Inflammatory macrophage treated with lipopolysaccharide for 1 hour (primary cell): ENCODE results near the gene CCDC88C.

ENCODE experiments used
- DNase-seq, 2 donors: peaks; one replicate each; pipeline ENCODE4 v3.0.0-alpha.2; 2020 to 2022

The CCDC88C gene

DNA sequence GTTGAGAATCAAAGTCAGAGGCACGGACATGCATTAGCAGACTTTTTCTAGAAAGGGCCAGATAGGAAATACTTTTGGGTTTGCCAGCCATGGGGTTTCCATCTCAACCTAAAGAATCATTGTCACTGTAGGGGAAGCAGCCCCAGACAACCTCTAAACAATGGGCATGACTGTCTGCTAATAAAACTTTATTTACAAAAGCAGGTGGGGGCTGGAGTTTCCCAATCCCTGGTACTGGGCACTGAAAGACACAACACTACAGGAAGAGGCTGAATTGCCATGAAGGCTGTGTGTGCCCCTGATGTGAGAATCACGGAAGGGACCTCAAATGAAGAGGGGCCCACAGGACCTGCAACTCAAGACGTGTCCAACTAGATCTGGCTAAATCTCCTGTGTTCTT lies 111.1 kb downstream of the CCDC88C start:
- no peak for DNase-seq

DNA sequence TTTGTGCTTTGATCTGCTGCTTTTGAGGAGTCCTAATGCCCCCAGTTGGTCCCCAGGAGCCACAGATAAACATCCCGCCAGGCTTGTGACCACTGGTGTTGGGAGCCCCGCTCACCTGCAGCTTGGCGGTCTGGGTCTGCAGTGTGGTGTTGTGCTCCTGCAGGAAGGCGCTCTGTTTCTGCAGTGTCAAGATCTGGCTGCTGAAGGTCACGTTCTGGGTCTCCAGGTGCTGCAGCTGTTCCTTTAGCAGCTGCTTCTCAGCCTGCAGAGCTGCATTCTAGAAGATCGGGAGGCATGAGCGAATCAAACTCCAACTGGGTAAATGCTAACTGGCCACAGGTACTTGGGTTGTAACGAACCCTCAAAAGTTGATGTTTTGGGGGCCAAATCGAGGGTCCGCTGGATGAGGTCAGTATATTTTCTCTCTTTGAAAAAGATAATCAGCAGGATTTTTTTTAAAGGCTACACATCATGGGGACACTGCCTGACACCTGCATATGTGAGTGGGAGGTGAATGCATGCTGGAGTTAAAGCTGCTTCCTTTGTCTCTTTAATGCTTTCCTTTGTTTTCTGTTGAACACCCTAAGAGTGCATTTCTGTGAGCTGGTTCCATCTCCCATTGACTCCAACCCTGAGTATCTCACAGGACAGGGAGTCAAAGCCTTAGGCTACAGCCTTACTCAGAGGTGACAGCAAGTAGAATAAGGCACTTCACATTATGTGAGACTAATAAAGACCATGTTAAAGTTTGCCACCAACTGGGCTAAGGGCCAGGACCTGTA lies 111.8 kb downstream of the CCDC88C start:
- no peak for DNase-seq

GRCh38 chr14:91303924-91304229 lies 113.7 kb downstream of the CCDC88C start:
- no peak for DNase-seq

DNA sequence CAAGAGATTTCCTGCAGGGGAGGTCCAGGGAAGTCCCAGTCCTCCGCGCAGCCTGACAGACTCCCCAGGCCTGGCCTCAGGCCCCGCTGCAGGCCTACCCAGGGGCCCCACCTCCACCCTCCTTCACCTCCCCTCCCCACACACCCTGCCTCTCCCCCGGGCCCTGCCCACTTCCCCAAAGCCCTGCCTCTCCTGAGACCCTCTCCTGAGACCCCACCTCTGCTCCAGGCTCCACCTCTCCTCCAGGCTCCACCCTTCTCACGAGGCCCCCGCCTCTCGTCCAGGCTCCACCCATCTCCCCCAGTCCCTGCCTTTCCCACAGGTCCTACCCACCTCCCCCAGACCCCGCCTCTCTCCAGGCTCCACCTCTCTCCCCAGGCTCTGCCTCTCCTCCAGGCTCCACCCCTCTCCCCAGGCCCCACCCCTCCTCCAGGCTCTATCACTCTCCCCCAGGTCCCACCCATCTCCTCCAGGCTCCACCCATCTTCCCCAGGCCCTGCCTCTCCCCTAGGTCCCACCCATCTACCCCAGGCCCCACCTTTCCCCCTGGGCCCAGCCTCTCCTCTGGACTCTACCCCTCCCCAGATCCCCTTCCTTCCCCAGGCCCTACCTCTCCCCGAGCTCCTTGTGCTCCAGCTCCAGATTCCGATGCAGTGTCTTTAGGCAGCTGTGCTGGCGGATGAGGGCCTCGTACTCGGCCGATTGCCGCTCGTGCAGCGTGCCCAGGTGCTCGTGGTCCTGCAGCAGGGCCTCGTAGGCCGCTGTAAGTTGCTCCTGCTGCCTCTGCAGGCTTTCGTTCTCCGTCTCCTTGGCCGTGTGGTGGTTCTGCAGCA lies 114.3 kb downstream of the CCDC88C start:
- no peak for DNase-seq

- no peak for DNase-seq
Observed at GRCh38 chr14:91302391-91302790, 115.2 kb downstream of the CCDC88C start.

DNA sequence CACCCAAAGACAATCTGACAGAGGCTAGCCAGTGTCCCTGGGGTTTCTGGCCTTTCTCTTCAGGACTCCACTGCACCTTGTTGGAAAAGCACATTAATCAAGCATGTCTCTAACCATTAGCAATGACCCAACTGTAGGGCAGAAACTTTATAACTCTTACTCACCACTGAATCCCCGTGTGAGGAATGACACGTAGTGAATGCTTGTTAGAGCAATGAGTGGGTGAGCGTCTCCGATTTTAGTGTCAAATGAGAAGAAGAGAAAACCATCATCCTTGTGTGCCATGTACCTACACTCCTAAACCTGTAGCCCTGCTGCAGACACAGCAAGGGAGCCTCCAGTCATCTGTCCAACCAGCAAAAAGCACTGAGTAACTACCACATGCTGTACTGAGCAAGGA lies 116.7 kb downstream of the CCDC88C start:
- DNase-seq = no peak

GRCh38 chr14:91300283-91300895 lies 117.2 kb downstream of the CCDC88C start:
- DNase-seq = no peak

GRCh38 chr14:91299121-91300115 lies 118.2 kb downstream of the CCDC88C start:
- DNase-seq = no peak

- DNase-seq = no peak
Observed at GRCh38 chr14:91298576-91298975, 119.0 kb downstream of the CCDC88C start.

DNA sequence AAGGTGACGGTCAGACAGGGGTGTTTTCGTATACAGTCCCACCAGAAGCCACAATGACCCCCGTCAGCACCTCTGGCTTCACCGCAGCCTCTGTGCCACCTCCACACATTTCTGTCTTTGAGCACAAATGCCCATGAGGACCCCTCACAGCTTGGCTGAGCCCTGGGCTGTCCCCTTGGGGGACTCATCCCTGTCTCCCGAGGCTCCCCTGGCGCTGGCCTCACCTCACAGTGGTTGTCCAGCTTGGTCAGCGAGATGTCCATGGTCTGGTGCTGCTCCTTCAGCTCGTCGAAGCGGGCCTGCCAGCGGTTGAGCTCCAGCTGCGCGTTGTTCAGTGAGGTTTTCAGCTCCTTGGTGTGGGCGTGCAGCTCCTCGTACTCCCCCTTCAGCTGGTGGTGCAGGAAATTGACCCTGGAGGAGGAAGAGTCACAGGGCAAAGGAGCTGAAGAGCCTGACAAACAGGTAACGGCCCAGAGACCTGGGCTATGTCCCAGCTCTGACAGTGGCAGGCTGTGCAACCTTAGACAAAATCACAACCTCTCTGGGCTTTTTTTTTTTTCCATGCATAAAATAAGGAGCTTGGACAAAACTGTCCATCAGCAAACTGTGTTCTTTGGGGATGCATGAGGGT lies 120.4 kb downstream of the CCDC88C start:
- DNase-seq = no peak

- no peak for DNase-seq
Observed at GRCh38 chr14:91295851-91296796, 121.5 kb downstream of the CCDC88C start.

DNA sequence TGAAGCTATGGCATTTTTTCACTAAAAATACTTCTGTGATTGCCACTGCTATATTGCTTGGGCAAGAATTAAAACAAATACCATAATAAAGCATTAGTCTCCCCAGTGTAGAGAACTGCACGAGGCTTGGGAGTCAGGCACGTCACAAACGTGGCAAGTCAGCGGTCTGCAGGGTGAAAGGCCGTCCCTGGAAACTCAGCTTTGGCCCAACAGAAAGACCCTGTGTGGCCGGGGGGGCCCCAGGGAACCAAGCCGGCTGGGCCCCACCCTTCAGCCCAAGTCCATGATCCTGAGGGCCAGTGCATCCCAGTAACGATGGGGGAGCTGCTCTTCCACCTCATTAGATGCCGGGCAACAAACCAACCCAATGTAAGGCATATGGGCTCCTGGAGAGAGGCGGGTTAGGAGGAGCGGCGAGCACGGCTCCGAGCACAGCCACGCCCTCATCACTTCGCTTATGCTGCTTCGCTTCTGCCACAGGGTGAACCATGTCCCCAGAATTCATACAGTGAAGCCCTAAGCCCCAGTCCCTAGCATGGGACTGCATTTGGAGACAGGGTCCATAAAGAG lies 122.3 kb downstream of the CCDC88C start:
- no peak for DNase-seq

- DNase-seq = no peak
Observed at GRCh38 chr14:91294153-91294552, 123.5 kb downstream of the CCDC88C start.

GRCh38 chr14:91293281-91293680 lies 124.3 kb downstream of the CCDC88C start:
- DNase-seq = no peak

DNA sequence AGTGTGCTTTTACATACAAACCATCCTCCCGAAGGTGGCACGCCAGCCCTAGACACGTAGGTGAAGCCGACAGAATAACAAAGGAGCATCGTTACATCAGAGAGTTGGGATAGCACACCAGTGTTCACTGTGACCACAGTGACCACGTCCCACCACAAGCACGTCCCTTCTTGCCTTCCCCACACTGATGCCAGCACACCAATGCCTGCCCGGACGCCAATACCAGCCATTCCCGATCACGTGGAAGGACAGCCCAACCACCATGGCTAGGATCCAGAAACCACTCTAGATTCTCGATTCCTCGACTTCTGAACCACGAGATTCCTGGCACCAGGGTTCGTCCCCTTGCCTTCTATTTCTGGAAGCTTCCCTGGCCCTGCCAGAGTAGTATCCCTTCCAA lies 125.1 kb downstream of the CCDC88C start:
- DNase-seq = no peak

DNA sequence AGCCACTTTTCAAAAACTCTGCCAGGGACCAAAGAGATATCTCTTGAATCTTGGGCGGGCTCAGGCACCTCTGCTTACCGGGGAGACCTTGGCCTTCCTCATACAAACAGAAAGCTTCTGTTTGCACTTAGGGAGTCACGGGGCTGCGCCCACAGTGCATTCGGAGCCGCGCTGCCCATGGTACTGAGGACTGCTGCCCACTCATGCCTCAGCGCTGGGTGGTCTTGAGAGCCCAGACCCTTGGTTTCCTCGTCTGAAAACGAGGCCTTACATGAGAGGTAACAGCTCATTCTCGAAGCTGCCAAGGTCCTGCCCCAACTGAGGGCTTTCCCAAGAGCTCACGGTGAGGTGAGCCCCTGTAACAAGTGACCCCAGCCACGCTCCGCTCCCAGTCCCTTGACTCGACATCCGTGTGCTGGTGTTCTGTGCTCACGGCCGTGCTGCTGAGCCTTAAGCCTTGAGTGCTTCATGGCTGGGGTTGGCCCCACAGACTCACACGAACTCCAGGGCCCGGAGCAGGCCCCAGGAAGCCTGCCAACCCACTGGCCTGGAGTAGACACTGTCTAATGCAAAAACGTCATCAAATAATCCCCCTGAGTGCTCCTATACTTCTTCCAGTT lies 125.7 kb downstream of the CCDC88C start:
- DNase-seq = no peak

- no peak for DNase-seq
Observed at GRCh38 chr14:91290986-91291385, 126.6 kb downstream of the CCDC88C start.

DNA sequence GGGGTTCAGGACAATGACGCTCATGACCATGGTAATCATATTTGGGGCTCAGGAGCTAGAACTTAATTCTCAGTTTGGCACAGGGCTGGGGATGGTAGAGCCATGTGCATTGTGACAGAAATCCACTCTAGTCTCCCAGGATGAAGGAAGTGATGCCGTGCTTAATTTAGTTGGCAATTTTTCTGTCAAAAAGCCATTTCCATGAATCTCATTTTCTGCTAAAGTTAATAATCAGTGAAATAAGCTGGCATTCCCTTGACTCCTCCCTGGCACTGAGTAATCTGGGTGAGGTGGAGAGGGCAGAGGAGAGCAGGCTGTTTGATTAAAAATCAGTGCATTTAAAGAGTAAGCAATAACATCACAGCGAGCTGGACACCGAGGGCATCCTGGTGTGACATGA lies 128.2 kb downstream of the CCDC88C start:
- DNase-seq = no peak

DNA sequence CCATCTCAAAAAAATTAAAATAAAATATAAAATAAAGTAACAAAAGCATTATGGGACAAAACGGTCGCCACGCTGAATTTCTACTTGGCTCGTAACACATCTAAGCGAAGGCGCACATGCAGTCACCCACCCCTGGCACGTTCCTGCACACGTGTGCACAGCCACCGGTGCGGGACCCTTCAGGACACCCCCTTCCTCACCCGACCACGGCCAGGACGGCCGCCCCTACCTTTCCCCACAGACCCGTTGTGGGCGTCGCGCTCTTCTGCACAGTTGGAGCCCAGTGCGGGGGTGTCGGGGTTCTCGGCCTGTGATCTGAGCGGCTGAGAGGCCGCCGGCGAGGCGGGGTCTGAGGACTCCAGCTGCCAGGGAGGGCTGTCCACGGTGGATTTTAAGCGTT lies 128.7 kb downstream of the CCDC88C start:
- no peak for DNase-seq

DNA sequence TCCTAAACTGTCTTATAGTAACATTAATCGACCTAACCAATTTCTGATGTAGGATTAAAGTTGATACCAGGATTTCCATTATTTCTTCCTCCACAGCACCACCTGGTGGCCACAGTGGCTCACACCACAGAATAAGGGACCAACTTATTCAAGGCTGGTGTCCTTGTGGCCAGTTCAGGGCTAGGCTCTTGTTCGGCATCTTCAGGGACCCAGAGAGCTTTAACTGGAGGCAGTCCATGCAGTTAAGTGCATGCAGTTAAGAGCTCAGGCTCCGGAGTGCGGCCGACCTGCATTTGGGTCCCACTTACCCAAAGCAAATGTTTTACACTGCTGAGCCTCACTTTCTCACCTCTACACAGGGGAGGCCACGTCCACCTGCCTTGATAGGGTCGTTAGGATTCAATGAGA lies 131.1 kb downstream of the CCDC88C start:
- DNase-seq = peak; percentile 45 to 94
